Epithelial cell of alveolus of lung (primary cell): ENCODE data around the gene PTPRZ1. TPM values are rescaled to one million over a fixed set of nuclear protein-coding genes. Genes with fewer than 3 reads are reported as not detected.

Source experiments
- total RNA-seq: library from RNA; depleted of rRNA; stranded (reverse); fragments of >200 nt; gene quantifications from 2 replicates; pipeline ENCODE4 v1.2.1, GENCODE V29; 2015

Gene PTPRZ1
- total RNA-seq, result not detected in 2 replicates

DNA sequence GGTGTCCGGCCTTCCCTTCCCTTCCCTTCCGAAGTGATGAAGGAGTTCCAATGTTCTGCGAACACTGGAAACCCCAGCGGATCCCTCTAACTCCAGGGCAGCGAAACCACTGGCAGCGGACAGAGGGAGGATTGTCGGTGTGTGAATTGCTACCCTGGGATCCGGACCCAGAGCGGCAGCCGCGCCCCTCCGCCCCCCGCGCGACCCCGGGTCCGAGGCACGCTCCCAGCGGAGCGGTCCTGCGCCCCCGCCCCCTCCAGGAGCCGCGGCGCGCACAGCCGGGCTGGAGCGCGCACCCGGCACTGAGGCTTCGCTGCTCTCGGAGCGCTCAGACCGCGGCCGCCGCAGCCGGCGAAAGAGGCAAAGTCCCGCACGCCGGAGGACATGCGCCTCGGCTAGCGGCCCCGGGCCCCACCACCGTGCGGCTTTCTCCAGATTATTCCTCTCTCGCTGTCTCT, at the start of gene PTPRZ1:
TSS of gene PTPRZ1 (plus strand) at position 331 of the 458 bp plus-strand sequence. CDS start 339 bp downstream, outside the sequence.

